Stimulated activated CD4-positive, alpha-beta T cell treated with anti-CD3 and anti-CD28 coated beads, TNF-alpha, amount 100 ng/mL, for 4 hours (primary cell): ENCODE data around the gene MYOM1.
"Not testable (repeated sequence)": the region's sequence is repeated elsewhere in the genome, so short reads cannot be mapped to it uniquely, and the experiment has no call there.

Source experiments
- DNase-seq, 3 experiments: peaks; one replicate each; pipeline ENCODE4 v3.0.0-alpha.2; 2020; ENCODE audit warnings: low read depth in 3 of 3

MYOM1 gene

GRCh38 chr18:3058328-3059191, 161.2 kb downstream of the MYOM1 start:
- no peak for DNase-seq

- no peak for DNase-seq
Measured at GRCh38 chr18:3057526-3057925, 162.2 kb downstream of the MYOM1 start.

DNA sequence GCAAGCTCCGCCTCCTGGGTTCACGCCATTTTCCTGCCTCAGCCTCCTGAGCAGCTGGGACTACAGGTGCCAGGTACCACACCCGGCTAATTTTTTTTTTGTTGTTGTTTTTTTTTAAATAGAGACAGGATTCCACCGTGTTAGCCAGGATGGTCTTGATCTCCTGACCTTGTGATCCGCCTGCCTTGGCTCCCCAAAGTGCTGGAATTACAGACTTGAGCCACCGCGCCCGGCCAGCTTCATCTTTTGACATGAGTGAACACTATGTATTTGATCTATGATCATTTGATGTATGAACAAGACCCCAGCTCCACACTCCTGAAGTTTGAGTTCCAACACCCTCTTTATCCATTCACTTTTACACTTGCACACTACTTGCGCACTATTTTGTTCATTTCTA, 163.5 kb downstream of the MYOM1 start:
- no peak for DNase-seq

DNA sequence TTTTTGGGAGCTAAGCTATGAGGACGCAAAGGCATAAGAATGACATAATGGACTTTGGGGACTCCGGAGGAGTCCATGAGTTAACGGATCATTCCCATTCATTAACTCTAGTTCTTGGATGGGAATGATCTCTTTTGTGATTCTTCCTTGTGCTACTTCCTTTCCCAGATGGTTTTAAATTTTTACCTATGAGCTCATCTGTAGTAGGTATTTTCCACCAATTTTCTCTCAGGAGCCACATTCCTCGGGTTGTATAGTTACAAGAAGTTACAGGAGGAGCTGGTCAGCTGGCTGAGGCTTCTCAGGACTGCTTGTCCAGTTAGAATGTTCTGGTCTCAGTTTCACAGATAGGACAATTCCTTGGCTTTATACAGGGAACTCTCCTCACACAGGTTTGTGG, 164.0 kb downstream of the MYOM1 start:
- no peak for DNase-seq

DNA sequence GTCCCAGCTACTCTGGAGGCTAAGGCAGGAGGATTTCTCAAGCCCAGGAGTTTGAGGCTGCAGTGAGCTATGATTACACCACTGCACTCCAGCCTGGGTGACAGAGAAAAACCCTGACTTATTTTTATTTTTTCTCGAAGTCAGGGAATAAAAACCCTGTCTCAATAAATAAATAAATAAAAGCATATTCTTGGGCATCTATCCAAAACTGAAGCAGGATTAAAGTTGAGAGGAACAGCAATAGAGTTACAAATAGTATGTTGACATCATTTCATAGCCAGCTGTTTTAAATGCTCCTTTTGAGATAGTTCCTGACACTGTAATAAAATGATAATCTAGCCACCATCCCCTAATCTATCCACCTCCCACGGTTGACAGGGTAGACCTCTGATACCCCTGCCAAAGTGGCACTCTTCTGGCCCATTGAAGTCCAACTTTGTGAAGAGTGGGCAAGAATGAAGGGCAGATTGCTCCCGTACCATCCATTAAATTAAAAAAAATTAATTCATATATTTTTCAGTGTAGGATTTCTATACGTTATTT, 164.5 kb downstream of the MYOM1 start:
- no peak for DNase-seq

- no peak for DNase-seq
Measured at GRCh38 chr18:3054780-3055179, 165.0 kb downstream of the MYOM1 start.

DNA sequence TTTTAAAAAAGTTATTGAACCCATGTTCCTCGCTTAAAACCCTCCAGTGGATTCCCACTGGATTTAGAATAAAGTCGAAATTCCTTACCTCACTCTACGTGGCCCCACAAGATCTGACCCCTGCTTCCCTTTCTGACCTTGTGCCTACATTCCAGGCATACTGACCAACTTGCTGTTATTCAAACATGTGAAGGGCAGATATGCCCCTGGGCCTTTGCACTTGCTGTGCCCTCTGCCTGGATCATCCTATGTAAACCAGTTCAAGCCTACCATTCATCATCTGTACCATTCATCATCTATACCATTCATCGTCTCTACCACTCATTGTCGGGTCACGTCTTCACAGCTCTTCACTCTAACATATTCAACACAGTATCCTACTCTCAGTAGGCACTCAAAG, 165.6 kb downstream of the MYOM1 start:
- no peak for DNase-seq

- DNase-seq = no peak
Measured at GRCh38 chr18:3053081-3053480, 166.7 kb downstream of the MYOM1 start.

- no peak for DNase-seq
Measured at GRCh38 chr18:3052411-3052758, 167.4 kb downstream of the MYOM1 start.

- no peak for DNase-seq
Measured at GRCh38 chr18:3051718-3052410, 167.9 kb downstream of the MYOM1 start.

GRCh38 chr18:3049897-3050454, 169.8 kb downstream of the MYOM1 start:
- not testable (repeated sequence) for DNase-seq

GRCh38 chr18:3048820-3049349, 170.9 kb downstream of the MYOM1 start:
- no peak for DNase-seq

GRCh38 chr18:3048121-3048520, 171.6 kb downstream of the MYOM1 start:
- no peak for DNase-seq

- DNase-seq = no peak
Measured at GRCh38 chr18:3046216-3046808, 173.5 kb downstream of the MYOM1 start.

GRCh38 chr18:3044931-3045698, 174.7 kb downstream of the MYOM1 start:
- no peak for DNase-seq

DNA sequence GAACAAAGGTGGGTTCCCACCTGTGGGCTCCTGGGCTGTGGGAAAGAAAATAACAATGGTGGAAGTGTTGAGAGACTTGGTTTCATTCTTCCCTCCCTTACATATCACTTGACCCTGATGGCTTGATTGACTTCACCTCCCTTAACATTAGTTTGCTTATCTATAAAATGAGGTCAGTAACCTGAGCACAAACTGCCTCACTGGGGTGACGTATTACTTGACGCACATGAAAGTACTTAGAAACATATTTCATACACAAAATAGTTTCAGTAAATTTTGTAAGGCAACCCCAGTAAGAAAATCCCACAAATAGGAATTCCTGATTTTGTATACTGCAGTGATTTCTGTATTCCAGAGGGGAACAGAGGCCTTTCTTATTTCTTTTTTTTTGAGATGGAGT, 177.4 kb downstream of the MYOM1 start:
- no peak for DNase-seq

DNA sequence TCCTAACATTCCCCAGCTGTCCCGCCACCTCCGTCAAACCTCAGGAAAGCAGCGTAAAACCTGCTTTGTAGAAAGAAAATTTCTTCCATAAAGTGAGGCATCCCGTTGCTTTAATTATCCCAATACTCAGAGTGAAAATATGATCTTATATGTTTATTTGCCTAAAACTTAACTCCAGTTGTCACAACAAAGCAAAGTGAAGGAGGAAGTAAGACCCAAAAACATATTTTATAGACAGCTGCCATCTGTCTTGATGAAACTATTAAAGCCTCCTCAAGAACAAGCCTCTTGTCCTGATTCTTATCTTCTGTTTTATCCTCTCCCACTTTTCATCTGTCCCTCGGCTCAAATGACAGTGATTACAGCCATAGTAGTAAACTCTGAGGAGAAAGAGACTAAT, 177.9 kb downstream of the MYOM1 start:
- no peak for DNase-seq

- DNase-seq = no peak
Measured at GRCh38 chr18:3040881-3041280, 178.9 kb downstream of the MYOM1 start.

DNA sequence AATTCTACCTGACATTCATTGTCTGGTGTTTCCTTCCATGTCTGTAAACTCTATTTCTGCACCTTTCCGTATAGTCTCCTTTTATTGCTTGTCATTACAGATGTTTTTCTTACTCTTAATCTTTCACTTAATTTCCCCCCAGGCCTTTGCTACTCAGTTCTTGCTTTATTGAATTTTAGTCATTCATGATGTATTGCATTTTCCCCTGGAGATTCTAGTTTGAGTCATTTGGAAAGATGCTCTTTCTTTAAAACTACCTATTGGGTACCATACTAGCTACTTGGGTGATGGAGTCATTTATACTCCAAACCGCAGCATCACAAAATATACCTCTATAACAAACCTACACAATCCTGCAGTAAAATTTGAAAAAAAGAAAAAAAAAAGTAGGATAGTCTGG, 179.6 kb downstream of the MYOM1 start:
- DNase-seq = no peak

GRCh38 chr18:3037423-3037915, 182.3 kb downstream of the MYOM1 start:
- DNase-seq = no peak

DNA sequence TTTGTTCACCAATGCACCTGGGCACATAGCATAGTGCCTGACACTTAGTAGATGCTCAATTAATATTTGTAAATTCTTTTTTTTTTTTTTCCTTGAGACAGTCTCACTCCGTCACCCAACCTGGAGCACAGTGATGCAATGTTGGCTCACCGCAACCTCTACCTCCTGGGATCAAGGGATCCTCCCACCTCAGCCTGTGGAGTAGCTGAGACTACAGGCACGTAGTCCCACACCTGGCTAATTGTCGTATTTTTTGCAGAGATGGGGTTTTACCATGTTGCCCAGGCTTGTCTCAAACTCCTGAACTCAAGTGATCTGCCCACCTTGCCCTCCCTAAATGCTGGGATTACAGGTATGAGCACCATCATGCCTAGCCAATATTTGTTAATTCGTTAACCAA, 183.7 kb downstream of the MYOM1 start:
- no peak for DNase-seq
